Activated T-helper 1 cell treated with anti-CD3 and anti-CD28 coated beads, Interleukin-12 subunit alpha, Interleukin-12 subunit beta, Interleukin-2, Interleukin-4 antibody, amounts not matched to agents 30 ng/mL and 10 ng/mL and 1 ng/mL, durations not matched to agents 14 hours and 24 hours and 36 hours (primary cell): Measurements from ENCODE around the gene SLC25A21. TPM values are rescaled to one million over a fixed set of nuclear protein-coding genes. Genes with fewer than 3 reads are reported as not detected.

ENCODE experiments used
- DNase-seq: peaks from one replicate; pipeline ENCODE4 v3.0.0; 2021; ENCODE audit warnings: low spot score
- H3K27ac Mint-ChIP-seq: one replicate; pipeline ENCODE4 v1.8.0; 2021; ENCODE audit warnings: mild to moderate bottlenecking, mixed read lengths
- H3K27me3 Mint-ChIP-seq: one replicate; pipeline ENCODE4 v1.8.0; 2022; ENCODE audit warnings: mild to moderate bottlenecking, moderate library complexity, mixed read lengths; ENCODE audit not compliant: insufficient read depth
- H3K36me3 Mint-ChIP-seq: one replicate; pipeline ENCODE4 v1.8.0; 2021; ENCODE audit warnings: low read depth, mixed read lengths
- H3K4me1 Mint-ChIP-seq: one replicate; pipeline ENCODE4 v1.8.0; 2021; ENCODE audit warnings: low read depth, mixed read lengths
- H3K4me3 Mint-ChIP-seq: one replicate; pipeline ENCODE4 v1.8.0; 2021; ENCODE audit warnings: mild to moderate bottlenecking, moderate library complexity, mixed read lengths
- H3K9me3 Mint-ChIP-seq: one replicate; pipeline ENCODE4 v1.8.0; 2021; ENCODE audit warnings: mixed read lengths
- intact Hi-C: fragments of 100-400 bp; cut with micrococcal nuclease; formaldehyde crosslinking; loops from one replicate; pipeline ENCODE4 v1.15.1; 2024
- total RNA-seq: library from RNA; stranded (reverse); gene quantifications from 2 replicates; pipeline ENCODE4 v1.2.3, GENCODE V29; 2022

SLC25A21 gene
- total RNA-seq, 1 donor from 2014 or later: not detected

GRCh38 chr14:36726128-36726527 is 446.3 kb downstream of the SLC25A21 start:
- Mint-ChIP-seq H3K27ac (no peak overlapping the region), H3K4me3 (no peak overlapping the region), H3K4me1 (no peaks in the 10 kb centered on the region), H3K9me3 (no peaks in the 10 kb centered on the region), H3K36me3 (no peaks in the 10 kb centered on the region), H3K27me3 (no peaks in the 10 kb centered on the region)
- no peak for DNase-seq
- intact Hi-C loops: no loop called here

GRCh38 chr14:36724162-36724561 is 448.2 kb downstream of the SLC25A21 start:
- intact Hi-C loops: no loop called here
- Mint-ChIP-seq H3K4me1 (no peaks in the 10 kb centered on the region), H3K27me3 (no peaks in the 10 kb centered on the region), H3K27ac (no peak overlapping the region), H3K36me3 (no peaks in the 10 kb centered on the region), H3K4me3 (no peak overlapping the region), H3K9me3 (no peaks in the 10 kb centered on the region)
- DNase-seq: no peak

GRCh38 chr14:36723530-36723929 is 448.9 kb downstream of the SLC25A21 start:
- Mint-ChIP-seq H3K9me3 (no peaks in the 10 kb centered on the region), H3K27ac (no peak overlapping the region), H3K4me1 (no peaks in the 10 kb centered on the region), H3K36me3 (no peaks in the 10 kb centered on the region), H3K27me3 (no peaks in the 10 kb centered on the region), H3K4me3 (no peak overlapping the region)
- DNase-seq: no peak
- intact Hi-C loops: no loop called here

- Mint-ChIP-seq H3K27ac (no peak overlapping the region), H3K27me3 (no peaks in the 10 kb centered on the region), H3K4me3 (no peak overlapping the region), H3K9me3 (no peaks in the 10 kb centered on the region), H3K36me3 (no peaks in the 10 kb centered on the region), H3K4me1 (no peaks in the 10 kb centered on the region)
- intact Hi-C loops: no loop called here
- no peak for DNase-seq
Measured at GRCh38 chr14:36721877-36722276, 450.5 kb downstream of the SLC25A21 start.

- Mint-ChIP-seq H3K27me3 (no peaks in the 10 kb centered on the region), H3K9me3 (no peaks in the 10 kb centered on the region), H3K36me3 (no peaks in the 10 kb centered on the region), H3K27ac (no peak overlapping the region), H3K4me3 (no peak overlapping the region), H3K4me1 (no peaks in the 10 kb centered on the region)
- intact Hi-C loops: no loop called here
- DNase-seq: no peak
Measured at GRCh38 chr14:36720657-36721056, 451.7 kb downstream of the SLC25A21 start.

GRCh38 chr14:36719823-36720222 is 452.6 kb downstream of the SLC25A21 start:
- Mint-ChIP-seq H3K27me3 (no peaks in the 10 kb centered on the region), H3K27ac (no peak overlapping the region), H3K9me3 (no peaks in the 10 kb centered on the region), H3K36me3 (no peaks in the 10 kb centered on the region), H3K4me3 (no peak overlapping the region), H3K4me1 (no peaks in the 10 kb centered on the region)
- DNase-seq: no peak
- intact Hi-C loops: no loop called here

- no peaks in the 10 kb centered on the region for H3K36me3 Mint-ChIP-seq
- H3K9me3 Mint-ChIP-seq: no peaks in the 10 kb centered on the region
- H3K27ac Mint-ChIP-seq: no peak overlapping the region
- DNase-seq: no peak
- H3K27me3 Mint-ChIP-seq: no peaks in the 10 kb centered on the region
- H3K4me3 Mint-ChIP-seq: no peak overlapping the region
- intact Hi-C loops: no loop called here
- H3K4me1 Mint-ChIP-seq: no peaks in the 10 kb centered on the region
Measured at GRCh38 chr14:36718216-36718615, 454.2 kb downstream of the SLC25A21 start.

- no peak overlapping the region for H3K27ac Mint-ChIP-seq
- no peak overlapping the region for H3K4me3 Mint-ChIP-seq
- H3K9me3 Mint-ChIP-seq: no peaks in the 10 kb centered on the region
- H3K4me1 Mint-ChIP-seq: no peaks in the 10 kb centered on the region
- intact Hi-C loops: no loop called here
- H3K36me3 Mint-ChIP-seq: no peaks in the 10 kb centered on the region
- no peaks in the 10 kb centered on the region for H3K27me3 Mint-ChIP-seq
- no peak for DNase-seq
Measured at GRCh38 chr14:36717363-36717762, 455.0 kb downstream of the SLC25A21 start.

- Mint-ChIP-seq H3K36me3 (no peaks in the 10 kb centered on the region), H3K4me3 (no peak overlapping the region), H3K9me3 (no peaks in the 10 kb centered on the region), H3K27me3 (no peaks in the 10 kb centered on the region), H3K4me1 (no peaks in the 10 kb centered on the region), H3K27ac (no peak overlapping the region)
- DNase-seq: no peak
- intact Hi-C loops: no loop called here
Measured at GRCh38 chr14:36716614-36717184, 455.7 kb downstream of the SLC25A21 start.

- intact Hi-C loops: no loop called here
- no peak for DNase-seq
- no peaks in the 10 kb centered on the region for H3K4me1 Mint-ChIP-seq
- H3K9me3 Mint-ChIP-seq: no peaks in the 10 kb centered on the region
- H3K27me3 Mint-ChIP-seq: no peaks in the 10 kb centered on the region
- H3K36me3 Mint-ChIP-seq: no peaks in the 10 kb centered on the region
- H3K4me3 Mint-ChIP-seq: no peak overlapping the region
- no peak overlapping the region for H3K27ac Mint-ChIP-seq
Measured at GRCh38 chr14:36713960-36714703, 458.3 kb downstream of the SLC25A21 start.

GRCh38 chr14:36707570-36707969 is 464.8 kb downstream of the SLC25A21 start:
- Mint-ChIP-seq H3K27ac (no peak overlapping the region), H3K4me1 (no peaks in the 10 kb centered on the region), H3K27me3 (no peaks in the 10 kb centered on the region), H3K4me3 (no peak overlapping the region), H3K36me3 (no peaks in the 10 kb centered on the region), H3K9me3 (no peaks in the 10 kb centered on the region)
- intact Hi-C loops: no loop called here
- no peak for DNase-seq

GRCh38 chr14:36702474-36702873 is 469.9 kb downstream of the SLC25A21 start:
- DNase-seq: no peak
- H3K9me3 Mint-ChIP-seq: peaks cover 3% of the 10 kb centered on the region
- no peaks in the 10 kb centered on the region for H3K36me3 Mint-ChIP-seq
- no peak overlapping the region for H3K4me3 Mint-ChIP-seq
- H3K4me1 Mint-ChIP-seq: no peaks in the 10 kb centered on the region
- intact Hi-C loops: no loop called here
- H3K27me3 Mint-ChIP-seq: no peaks in the 10 kb centered on the region
- H3K27ac Mint-ChIP-seq: no peak overlapping the region

GRCh38 chr14:36701132-36701531 is 471.3 kb downstream of the SLC25A21 start:
- intact Hi-C loops: no loop called here
- no peak overlapping the region for H3K27ac Mint-ChIP-seq
- H3K36me3 Mint-ChIP-seq: no peaks in the 10 kb centered on the region
- no peaks in the 10 kb centered on the region for H3K4me1 Mint-ChIP-seq
- no peak for DNase-seq
- H3K9me3 Mint-ChIP-seq: peaks cover 3% of the 10 kb centered on the region
- H3K4me3 Mint-ChIP-seq: no peak overlapping the region
- H3K27me3 Mint-ChIP-seq: no peaks in the 10 kb centered on the region

GRCh38 chr14:36700651-36701050 is 471.8 kb downstream of the SLC25A21 start:
- H3K36me3 Mint-ChIP-seq: no peaks in the 10 kb centered on the region
- H3K9me3 Mint-ChIP-seq: peaks cover 3% of the 10 kb centered on the region
- no peak overlapping the region for H3K4me3 Mint-ChIP-seq
- no peaks in the 10 kb centered on the region for H3K27me3 Mint-ChIP-seq
- H3K4me1 Mint-ChIP-seq: no peaks in the 10 kb centered on the region
- intact Hi-C loops: no loop called here
- no peak overlapping the region for H3K27ac Mint-ChIP-seq
- no peak for DNase-seq
